ENCODE results near the gene MYOF. TPM values are rescaled to one million over a fixed set of nuclear protein-coding genes. Genes with fewer than 3 reads are reported as not detected.

MYOF gene
- total RNA-seq, 1 donor from 2014 or later: 32.5 TPM

GRCh38 chr10:93462371-93462770 lies 19.8 kb downstream of the MYOF start:
- Mint-ChIP-seq H3K4me3 (ENCODE audit: low read depth) (no peak overlapping the region), H3K4me1 (ENCODE audit: low read depth) (peaks cover 25% of the 10 kb centered on the region), H3K36me3 (ENCODE audit: low read depth) (peaks cover 5% of the 10 kb centered on the region), H3K9me3 (no peaks in the 10 kb centered on the region), H3K27me3 (ENCODE audit: low read depth) (no peaks in the 10 kb centered on the region), H3K27ac (no peak overlapping the region)
- DNase-seq (ENCODE audit: low spot score): no peak
- intact Hi-C loops (cut with micrococcal nuclease): no loop called here

DNA sequence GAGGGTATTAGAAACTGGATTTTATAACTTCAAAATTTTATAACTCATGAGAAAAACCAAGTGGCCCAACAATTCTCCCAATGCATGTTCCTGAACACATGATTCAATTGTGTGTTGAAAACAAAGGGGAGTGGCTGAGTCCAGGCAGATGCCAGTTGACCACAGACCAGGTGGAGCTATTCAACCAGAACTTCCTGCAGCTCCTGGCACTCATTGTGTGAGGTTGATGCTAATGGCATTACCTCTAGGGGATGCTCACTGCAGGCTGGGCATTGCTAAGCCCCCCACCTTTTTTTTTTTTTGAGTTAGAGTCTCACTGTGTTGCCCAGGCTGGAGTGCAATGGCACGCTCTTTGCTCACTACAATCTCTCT lies 20.3 kb downstream of the MYOF start:
- Mint-ChIP-seq H3K27me3 (ENCODE audit: low read depth) (no peaks in the 10 kb centered on the region), H3K4me1 (ENCODE audit: low read depth) (peaks cover 25% of the 10 kb centered on the region), H3K4me3 (ENCODE audit: low read depth) (no peak overlapping the region), H3K36me3 (ENCODE audit: low read depth) (peaks cover 5% of the 10 kb centered on the region), H3K9me3 (no peaks in the 10 kb centered on the region), H3K27ac (no peak overlapping the region)
- intact Hi-C loops (cut with micrococcal nuclease): no loop called here
- no peak for DNase-seq (ENCODE audit: low spot score)

DNA sequence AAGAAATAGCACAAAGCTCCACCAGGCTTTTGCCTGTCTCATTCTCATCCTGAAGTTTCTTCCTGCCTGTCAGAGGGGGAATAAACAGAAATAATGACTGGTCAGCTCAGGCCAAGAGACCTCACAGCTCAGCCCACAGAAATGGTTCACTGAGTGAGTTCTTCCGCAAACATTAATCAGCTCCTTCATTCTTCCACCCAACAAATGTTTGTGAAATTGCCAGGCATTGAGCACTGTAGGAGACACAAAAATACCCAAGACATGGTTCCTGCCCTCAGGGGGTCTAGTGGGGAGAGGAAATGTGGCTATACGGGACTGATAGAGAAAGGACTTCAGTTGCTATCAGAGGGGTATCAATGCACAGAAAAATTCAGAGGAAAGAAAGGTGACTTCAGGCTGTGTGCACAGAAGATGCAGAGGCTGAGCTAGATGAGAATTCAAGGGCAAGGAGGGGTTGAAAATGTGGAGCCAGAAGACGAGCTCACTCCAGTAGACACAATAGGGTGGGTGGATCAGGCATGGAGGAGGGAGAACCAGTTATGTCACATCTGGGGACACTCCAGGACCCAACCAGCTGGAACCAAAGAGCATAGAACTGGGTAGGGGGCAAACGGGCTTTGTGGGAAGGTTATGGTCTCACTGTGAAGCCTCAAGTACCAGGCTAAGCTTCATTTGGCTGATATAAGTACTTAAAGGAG lies 20.9 kb downstream of the MYOF start:
- intact Hi-C loops (cut with micrococcal nuclease): no loop called here
- H3K9me3 Mint-ChIP-seq: no peaks in the 10 kb centered on the region
- H3K4me3 Mint-ChIP-seq (ENCODE audit: low read depth): no peak overlapping the region
- peaks cover 5% of the 10 kb centered on the region for H3K36me3 Mint-ChIP-seq (ENCODE audit: low read depth)
- no peaks in the 10 kb centered on the region for H3K27me3 Mint-ChIP-seq (ENCODE audit: low read depth)
- no peak for DNase-seq (ENCODE audit: low spot score)
- H3K27ac Mint-ChIP-seq: peak overlapping the region; percentile 9
- peaks cover 25% of the 10 kb centered on the region for H3K4me1 Mint-ChIP-seq (ENCODE audit: low read depth)

DNA sequence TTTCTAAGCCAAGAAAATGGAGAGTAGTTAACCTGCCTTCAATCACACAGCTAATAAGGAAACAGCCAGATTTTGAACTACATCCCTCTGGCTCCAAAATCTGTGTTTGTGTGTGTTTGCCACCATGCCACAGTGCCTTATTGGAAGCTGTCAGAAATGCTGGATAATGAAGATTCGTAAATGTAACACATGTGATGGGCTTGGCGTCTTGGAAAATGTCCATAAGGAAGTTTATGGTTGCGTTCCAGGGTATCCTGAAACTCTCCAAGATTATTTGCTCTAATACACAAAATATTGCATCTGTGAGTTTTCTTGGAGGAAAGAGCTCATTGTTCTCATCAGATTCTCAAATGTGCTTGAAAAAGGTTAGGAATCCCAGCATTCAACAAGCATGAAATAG lies 22.7 kb downstream of the MYOF start:
- intact Hi-C loops (cut with micrococcal nuclease): no loop called here
- no peak for DNase-seq (ENCODE audit: low spot score)
- H3K4me1 Mint-ChIP-seq (ENCODE audit: low read depth): peaks cover 25% of the 10 kb centered on the region
- peaks cover 5% of the 10 kb centered on the region for H3K36me3 Mint-ChIP-seq (ENCODE audit: low read depth)
- H3K27me3 Mint-ChIP-seq (ENCODE audit: low read depth): no peaks in the 10 kb centered on the region
- H3K4me3 Mint-ChIP-seq (ENCODE audit: low read depth): no peak overlapping the region
- no peaks in the 10 kb centered on the region for H3K9me3 Mint-ChIP-seq
- H3K27ac Mint-ChIP-seq: no peak overlapping the region

DNA sequence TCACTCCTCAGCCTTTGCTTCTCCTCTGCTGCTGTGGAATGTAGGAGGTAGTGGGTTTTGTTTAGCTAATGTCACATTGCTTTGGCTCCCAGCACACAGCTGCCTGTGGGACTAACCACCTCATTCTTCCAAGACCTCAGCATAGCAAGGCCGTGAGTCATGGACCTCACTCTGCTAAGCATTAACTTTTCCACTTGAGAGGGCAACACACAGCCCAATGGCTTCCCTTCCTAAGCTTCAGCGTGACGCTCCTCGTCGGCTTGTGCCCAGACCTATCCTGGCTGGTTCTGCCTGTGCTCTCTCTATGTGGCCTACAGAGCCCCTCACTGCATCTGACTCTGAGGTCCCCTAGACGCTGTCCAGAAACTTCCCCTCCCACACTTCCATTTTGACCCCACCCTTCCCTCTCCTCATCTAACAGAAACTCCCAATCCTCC lies 23.3 kb downstream of the MYOF start:
- Mint-ChIP-seq H3K4me3 (ENCODE audit: low read depth) (no peak overlapping the region), H3K4me1 (ENCODE audit: low read depth) (peaks cover 22% of the 10 kb centered on the region), H3K9me3 (no peaks in the 10 kb centered on the region), H3K27me3 (ENCODE audit: low read depth) (no peaks in the 10 kb centered on the region), H3K36me3 (ENCODE audit: low read depth) (peaks cover 5% of the 10 kb centered on the region), H3K27ac (no peak overlapping the region)
- intact Hi-C loops (cut with micrococcal nuclease): no loop called here
- no peak for DNase-seq (ENCODE audit: low spot score)

GRCh38 chr10:93457511-93457910 lies 24.6 kb downstream of the MYOF start:
- Mint-ChIP-seq H3K4me3 (ENCODE audit: low read depth) (no peak overlapping the region), H3K27ac (no peak overlapping the region), H3K9me3 (no peaks in the 10 kb centered on the region), H3K36me3 (ENCODE audit: low read depth) (peaks cover 5% of the 10 kb centered on the region), H3K27me3 (ENCODE audit: low read depth) (no peaks in the 10 kb centered on the region), H3K4me1 (ENCODE audit: low read depth) (peaks cover 19% of the 10 kb centered on the region)
- intact Hi-C loops (cut with micrococcal nuclease): no loop called here
- no peak for DNase-seq (ENCODE audit: low spot score)

DNA sequence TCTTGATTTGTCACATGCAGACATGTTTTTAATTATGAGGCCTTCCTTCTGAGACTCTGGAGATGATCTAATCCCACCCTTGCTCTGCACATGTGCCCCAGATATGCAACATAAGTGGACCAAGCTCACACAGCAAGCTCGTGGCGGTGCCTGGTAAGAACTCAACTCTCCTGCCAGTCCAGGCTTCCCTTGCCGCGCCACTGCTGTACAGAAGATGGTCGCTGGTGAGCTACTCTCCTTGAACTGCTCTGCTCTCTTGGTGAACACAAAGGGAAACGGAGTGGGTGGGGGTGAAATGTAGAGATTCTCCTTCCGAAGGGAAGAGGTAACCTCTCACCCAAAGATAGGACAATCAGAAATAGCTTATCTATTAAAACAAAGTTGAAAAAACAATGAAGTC lies 25.7 kb downstream of the MYOF start:
- Mint-ChIP-seq H3K36me3 (ENCODE audit: low read depth) (peaks cover 6% of the 10 kb centered on the region), H3K9me3 (no peaks in the 10 kb centered on the region), H3K4me1 (ENCODE audit: low read depth) (peaks cover 23% of the 10 kb centered on the region), H3K27ac (no peak overlapping the region), H3K4me3 (ENCODE audit: low read depth) (no peak overlapping the region), H3K27me3 (ENCODE audit: low read depth) (no peaks in the 10 kb centered on the region)
- intact Hi-C loops (cut with micrococcal nuclease): no loop called here
- no peak for DNase-seq (ENCODE audit: low spot score)

GRCh38 chr10:93454736-93455135 lies 27.4 kb downstream of the MYOF start:
- Mint-ChIP-seq H3K9me3 (no peaks in the 10 kb centered on the region), H3K36me3 (ENCODE audit: low read depth) (peaks cover 4% of the 10 kb centered on the region), H3K27me3 (ENCODE audit: low read depth) (no peaks in the 10 kb centered on the region), H3K4me1 (ENCODE audit: low read depth) (peaks cover 20% of the 10 kb centered on the region), H3K27ac (no peak overlapping the region), H3K4me3 (ENCODE audit: low read depth) (no peak overlapping the region)
- DNase-seq (ENCODE audit: low spot score): no peak
- intact Hi-C loops (cut with micrococcal nuclease): no loop called here

DNA sequence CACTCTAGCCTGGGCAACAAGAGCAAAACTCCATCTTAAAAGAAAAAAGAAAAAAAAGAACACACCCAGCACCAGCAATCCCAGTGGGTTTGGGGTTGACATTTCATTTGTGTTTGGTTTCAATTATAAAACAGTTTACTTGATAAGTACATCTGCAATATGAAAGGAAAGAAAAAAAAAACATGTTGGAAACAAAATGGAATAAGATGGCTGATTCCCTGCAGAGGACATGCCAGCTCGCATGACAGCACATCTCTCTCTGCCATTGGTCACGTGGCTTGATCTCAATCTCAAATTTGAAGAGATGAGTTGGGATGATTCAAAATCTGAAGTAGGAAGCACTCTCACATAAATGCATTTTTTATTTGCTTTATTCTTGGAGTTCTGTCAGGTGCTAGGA lies 28.0 kb downstream of the MYOF start:
- Mint-ChIP-seq H3K36me3 (ENCODE audit: low read depth) (peaks cover 4% of the 10 kb centered on the region), H3K27ac (no peak overlapping the region), H3K9me3 (no peaks in the 10 kb centered on the region), H3K27me3 (ENCODE audit: low read depth) (no peaks in the 10 kb centered on the region), H3K4me1 (ENCODE audit: low read depth) (peaks cover 20% of the 10 kb centered on the region), H3K4me3 (ENCODE audit: low read depth) (no peak overlapping the region)
- no peak for DNase-seq (ENCODE audit: low spot score)
- intact Hi-C loops (cut with micrococcal nuclease): no loop called here

GRCh38 chr10:93452143-93452542 lies 30.0 kb downstream of the MYOF start:
- H3K4me1 Mint-ChIP-seq (ENCODE audit: low read depth): peaks cover 15% of the 10 kb centered on the region
- H3K9me3 Mint-ChIP-seq: no peaks in the 10 kb centered on the region
- intact Hi-C loops (cut with micrococcal nuclease): no loop called here
- no peak overlapping the region for H3K27ac Mint-ChIP-seq
- H3K4me3 Mint-ChIP-seq (ENCODE audit: low read depth): no peak overlapping the region
- H3K27me3 Mint-ChIP-seq (ENCODE audit: low read depth): no peaks in the 10 kb centered on the region
- DNase-seq (ENCODE audit: low spot score): no peak
- peaks cover 4% of the 10 kb centered on the region for H3K36me3 Mint-ChIP-seq (ENCODE audit: low read depth)

DNA sequence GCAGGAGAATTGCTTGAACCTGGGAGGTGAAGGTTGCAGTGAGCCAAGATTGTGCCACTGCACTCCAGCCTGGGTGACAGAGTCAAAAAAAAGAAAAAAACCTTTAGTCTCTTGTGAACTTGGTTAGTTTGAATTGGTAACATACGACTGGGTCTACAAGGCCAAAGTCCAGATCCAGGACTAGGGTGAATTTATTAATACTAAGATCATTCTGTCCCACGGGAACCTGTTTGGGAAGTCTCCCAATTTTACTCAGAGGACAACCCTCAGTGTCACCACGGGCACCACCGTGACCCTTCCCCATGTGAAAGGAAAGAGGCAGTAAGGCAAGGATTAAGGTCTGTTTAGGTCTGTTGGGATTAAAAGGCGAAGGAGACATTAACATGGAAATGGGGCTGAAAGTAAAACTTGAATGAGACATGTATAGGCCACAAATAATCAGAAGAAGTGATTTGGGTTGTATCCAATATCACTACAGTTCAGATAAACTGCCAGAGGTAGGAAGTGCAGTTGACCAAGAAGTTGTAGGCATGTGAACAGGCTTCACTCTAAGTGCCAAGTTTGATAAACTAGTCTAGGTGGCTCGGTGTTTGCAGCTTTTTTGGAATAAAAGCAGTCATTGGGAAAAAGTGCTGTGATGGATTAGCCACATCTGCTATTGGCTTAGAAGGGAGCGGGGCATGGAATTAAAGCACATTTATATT lies 30.7 kb downstream of the MYOF start:
- Mint-ChIP-seq H3K9me3 (no peaks in the 10 kb centered on the region), H3K4me3 (ENCODE audit: low read depth) (no peak overlapping the region), H3K36me3 (ENCODE audit: low read depth) (peaks cover 4% of the 10 kb centered on the region), H3K4me1 (ENCODE audit: low read depth) (peaks cover 15% of the 10 kb centered on the region), H3K27ac (no peak overlapping the region), H3K27me3 (ENCODE audit: low read depth) (no peaks in the 10 kb centered on the region)
- intact Hi-C loops (cut with micrococcal nuclease): no loop called here
- no peak for DNase-seq (ENCODE audit: low spot score)

DNA sequence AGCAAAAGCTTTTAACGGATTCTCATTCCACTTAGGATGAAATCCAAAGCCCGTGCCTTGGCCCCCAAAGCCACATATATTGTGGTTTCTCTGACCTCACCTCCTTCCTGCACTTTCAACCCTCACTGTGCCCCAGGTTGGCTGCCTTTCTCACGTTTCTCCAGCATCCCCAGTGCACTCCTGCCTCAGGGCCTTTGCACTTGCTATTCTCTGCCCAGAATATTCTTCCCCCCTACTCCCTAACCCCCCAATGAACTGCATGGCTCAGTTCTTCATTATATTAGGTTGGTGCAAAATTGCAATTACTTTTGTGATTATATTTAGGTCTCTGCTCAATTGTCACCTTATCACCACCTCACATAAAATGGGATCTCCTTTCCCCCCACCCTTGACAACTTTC lies 34.2 kb downstream of the MYOF start:
- H3K27me3 Mint-ChIP-seq (ENCODE audit: low read depth): no peaks in the 10 kb centered on the region
- intact Hi-C loops (cut with micrococcal nuclease): no loop called here
- no peak overlapping the region for H3K4me3 Mint-ChIP-seq (ENCODE audit: low read depth)
- peaks cover 4% of the 10 kb centered on the region for H3K36me3 Mint-ChIP-seq (ENCODE audit: low read depth)
- no peaks in the 10 kb centered on the region for H3K9me3 Mint-ChIP-seq
- no peak for DNase-seq (ENCODE audit: low spot score)
- H3K4me1 Mint-ChIP-seq (ENCODE audit: low read depth): peaks cover 15% of the 10 kb centered on the region
- no peak overlapping the region for H3K27ac Mint-ChIP-seq

GRCh38 chr10:93447019-93447418 lies 35.1 kb downstream of the MYOF start:
- Mint-ChIP-seq H3K27ac (no peak overlapping the region), H3K9me3 (no peaks in the 10 kb centered on the region), H3K4me3 (ENCODE audit: low read depth) (no peak overlapping the region), H3K4me1 (ENCODE audit: low read depth) (peaks cover 8% of the 10 kb centered on the region), H3K27me3 (ENCODE audit: low read depth) (no peaks in the 10 kb centered on the region), H3K36me3 (ENCODE audit: low read depth) (peaks cover 4% of the 10 kb centered on the region)
- no peak for DNase-seq (ENCODE audit: low spot score)
- intact Hi-C loops (cut with micrococcal nuclease): no loop called here

Data from activated T-helper 2 cell treated with anti-CD3 and anti-CD28 coated beads, Interferon-gamma antibody, Interleukin-2, Interleukin-4, amounts not matched to agents 10 μg/mL and 5 μg/mL and 100 μg/mL, durations not matched to agents 14 hours and 24 hours and 36 hours (primary cell).